ENCODE data around the gene GABPB2. TPM values are rescaled to one million over a fixed set of nuclear protein-coding genes. Genes with fewer than 3 reads are reported as not detected.

Gene GABPB2
- total and polyA plus RNA-seq, 8 donors, result 3.9 to 52.2 (median 6.6) TPM

DNA sequence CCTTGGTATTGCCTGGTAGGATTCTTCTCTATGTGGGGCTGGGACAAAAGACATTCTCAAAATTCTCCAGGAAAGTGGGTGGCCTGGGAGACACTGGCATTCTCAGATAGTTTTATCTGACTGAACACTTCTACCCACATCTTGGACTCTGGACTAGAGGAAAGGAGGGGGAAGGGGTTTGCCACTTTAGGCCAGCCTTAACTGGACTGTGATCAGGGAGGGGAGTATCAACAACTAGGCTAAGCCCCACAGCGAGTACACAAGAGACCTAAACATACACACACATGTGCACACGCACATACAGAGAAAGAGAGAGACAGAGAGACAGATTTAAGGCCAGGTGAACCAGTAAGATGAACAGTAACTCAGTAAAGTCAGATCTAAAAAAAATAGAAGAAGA lies 77.1 kb downstream of the GABPB2 start:
- intact Hi-C loops (cut with DNase I; ENCODE audit: low total_unique reads), result no loop called here
- 78 to 93% (median 86%) methylated on average over 2 of the region's 2 CpGs for WGBS, 5 donors
- TF ChIP-seq EP300 (IDR thresholded peaks at IDR 0.05), result no peak
- TF ChIP-seq POLR2AphosphoS5 (IDR thresholded peaks at IDR 0.05), result no peak
- TF ChIP-seq, protein P1, sequence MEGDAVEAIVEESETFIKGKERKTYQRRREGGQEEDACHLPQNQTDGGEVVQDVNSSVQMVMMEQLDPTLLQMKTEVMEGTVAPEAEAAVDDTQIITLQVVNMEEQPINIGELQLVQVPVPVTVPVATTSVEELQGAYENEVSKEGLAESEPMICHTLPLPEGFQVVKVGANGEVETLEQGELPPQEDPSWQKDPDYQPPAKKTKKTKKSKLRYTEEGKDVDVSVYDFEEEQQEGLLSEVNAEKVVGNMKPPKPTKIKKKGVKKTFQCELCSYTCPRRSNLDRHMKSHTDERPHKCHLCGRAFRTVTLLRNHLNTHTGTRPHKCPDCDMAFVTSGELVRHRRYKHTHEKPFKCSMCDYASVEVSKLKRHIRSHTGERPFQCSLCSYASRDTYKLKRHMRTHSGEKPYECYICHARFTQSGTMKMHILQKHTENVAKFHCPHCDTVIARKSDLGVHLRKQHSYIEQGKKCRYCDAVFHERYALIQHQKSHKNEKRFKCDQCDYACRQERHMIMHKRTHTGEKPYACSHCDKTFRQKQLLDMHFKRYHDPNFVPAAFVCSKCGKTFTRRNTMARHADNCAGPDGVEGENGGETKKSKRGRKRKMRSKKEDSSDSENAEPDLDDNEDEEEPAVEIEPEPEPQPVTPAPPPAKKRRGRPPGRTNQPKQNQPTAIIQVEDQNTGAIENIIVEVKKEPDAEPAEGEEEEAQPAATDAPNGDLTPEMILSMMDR (IDR thresholded peaks at IDR 0.05), result no peak

DNA sequence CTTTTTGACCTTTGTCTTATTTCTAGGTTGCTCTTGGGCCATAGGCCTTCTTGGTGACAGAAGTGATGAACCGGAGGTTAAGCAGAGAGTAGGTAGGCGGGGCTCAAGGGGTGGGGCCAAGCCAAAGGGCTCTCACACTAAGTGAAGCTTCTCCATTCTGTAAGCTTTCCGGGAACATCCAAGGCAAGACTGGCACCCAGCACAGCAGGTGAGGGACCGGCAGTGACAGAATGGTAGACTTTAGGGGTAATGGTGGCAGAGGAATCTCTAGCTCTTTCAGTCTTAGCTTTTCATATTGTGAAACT lies 85.9 kb downstream of the GABPB2 start, which contains the start of gene TNFAIP8L2:
TSS of gene TNFAIP8L2 (plus strand) at position 135 of the 305 bp plus-strand sequence. CDS start 2,049 bp downstream, outside the sequence.
- intact Hi-C loops (cut with DNase I; ENCODE audit: low total_unique reads), result loop anchor here (10.0 kb wide), 2 partner anchors 62 to 132 kb away; no protein-coding TSS in a partner anchor
- Histone ChIP-seq H3K27ac (peak within 1 kb of the TSS in 4 of 5 donors; percentile 3 to 81 (median 65)), H3K36me3 (peaks cover 16 to 53% (median 50%) of the 10 kb centered on the region in 4 donors), H3K27me3 (no peaks in the 10 kb centered on the region), H3K9me3 (no peaks in the 10 kb centered on the region), H3K4me3 (peak within 1 kb of the TSS; percentile 20 to 45 (median 36)), H3K4me1 (peaks cover 0 to 27% (median 3%) of the 10 kb centered on the region in 4 donors)
- TF ChIP-seq, protein P1 (IDR thresholded peaks at IDR 0.05), result no peak
- TF ChIP-seq POLR2A (IDR thresholded peaks at IDR 0.05) (no peak), POLR2AphosphoS5 (IDR thresholded peaks at IDR 0.05) (no peak), EP300 (IDR thresholded peaks at IDR 0.05) (no peak)
- WGBS, 5 donors, result 53 to 57% (median 56%) methylated on average over 4 of the region's 4 CpGs
- peak; percentile 51 to 54 for DNase-seq

More for the DNA sequence above, 77.1 kb downstream of the GABPB2 start:
- no peak overlapping the region for H3K4me3 ChIP-seq
- peaks cover 0 to 12% (median 9%) of the 10 kb centered on the region in 3 donors for H3K27me3 ChIP-seq
- H3K9me3 ChIP-seq, result no peaks in the 10 kb centered on the region
- H3K27ac ChIP-seq, result peak overlapping the region in 2 of 5 donors; percentile 81 to 86
- H3K4me1 ChIP-seq, result peaks cover 9 to 47% (median 33%) of the 10 kb centered on the region in 4 donors
- no peaks in the 10 kb centered on the region for H3K36me3 ChIP-seq
- DNase-seq, result no peak

DNA sequence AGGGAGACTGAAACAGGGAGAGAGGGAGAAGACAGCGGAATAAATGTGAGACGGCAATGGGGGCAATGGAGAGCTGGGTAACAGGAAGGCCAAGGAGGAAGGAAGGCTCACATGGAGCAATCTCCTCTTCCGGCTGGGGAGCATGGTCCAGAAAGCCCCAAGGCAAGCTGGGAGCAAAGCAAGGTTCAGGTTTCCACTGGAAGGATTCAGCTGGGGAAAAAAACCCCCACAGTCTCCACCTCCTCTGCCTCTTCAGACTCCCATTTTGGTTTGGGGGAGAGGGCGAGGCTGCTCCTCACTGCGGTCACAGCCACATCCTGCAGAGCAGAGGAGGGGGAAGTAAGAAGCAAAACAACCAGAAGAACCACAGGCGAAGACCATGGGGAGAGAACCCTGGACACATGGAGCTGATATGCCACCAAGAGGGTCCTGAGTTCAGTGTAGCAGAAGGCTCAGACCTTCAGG lies 86.5 kb downstream of the GABPB2 start:
- H3K36me3 ChIP-seq, result peaks cover 19 to 60% (median 56%) of the 10 kb centered on the region in 4 donors
- H3K4me1 ChIP-seq, result peaks cover 0 to 27% (median 3%) of the 10 kb centered on the region in 4 donors
- H3K27me3 ChIP-seq, result no peaks in the 10 kb centered on the region
- H3K9me3 ChIP-seq, result no peaks in the 10 kb centered on the region
- peak overlapping the region; percentile 20 to 45 (median 36) for H3K4me3 ChIP-seq
- TF ChIP-seq, protein P1 (IDR thresholded peaks at IDR 0.05), result no peak
- TF ChIP-seq EP300 (IDR thresholded peaks at IDR 0.05), result no peak
- no peak for TF ChIP-seq POLR2A (IDR thresholded peaks at IDR 0.05)
- TF ChIP-seq POLR2AphosphoS5 (IDR thresholded peaks at IDR 0.05), result no peak
- intact Hi-C loops (cut with DNase I; ENCODE audit: low total_unique reads), result loop anchor here (10.0 kb wide), 2 partner anchors 62 to 132 kb away; no protein-coding TSS in a partner anchor
- WGBS, 5 donors, result 67 to 89% (median 75%) methylated on average over 6 of the region's 6 CpGs
- peak overlapping the region in 4 of 5 donors; percentile 3 to 81 (median 65) for H3K27ac ChIP-seq
- peak in 1 of 2 donors; percentile 45 for DNase-seq

DNA sequence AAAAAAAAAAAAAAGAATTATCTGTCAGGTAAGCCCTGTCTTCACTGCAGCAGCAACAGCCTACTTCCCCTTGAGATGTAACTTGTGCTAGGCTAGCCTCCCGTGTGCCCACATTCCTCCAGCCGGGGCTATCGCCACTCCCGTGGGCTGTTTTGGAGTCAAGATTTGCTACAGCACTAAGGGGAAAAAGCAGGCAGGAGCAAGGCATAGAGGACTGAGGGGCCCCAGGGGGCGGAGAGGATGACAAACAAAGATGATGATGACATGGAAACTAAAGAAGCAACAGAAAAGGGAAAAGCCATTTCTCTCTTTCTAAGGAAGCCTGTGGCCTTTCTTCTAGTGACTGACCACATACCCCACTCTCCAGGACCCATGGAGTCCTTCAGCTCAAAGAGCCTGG lies 87.8 kb downstream of the GABPB2 start:
- TF ChIP-seq EP300 (IDR thresholded peaks at IDR 0.05), result no peak
- TF ChIP-seq POLR2AphosphoS5 (IDR thresholded peaks at IDR 0.05), result no peak
- TF ChIP-seq, protein P1 (IDR thresholded peaks at IDR 0.05), result no peak
- no peak for TF ChIP-seq POLR2A (IDR thresholded peaks at IDR 0.05)
- peak overlapping the region in 1 of 4 donors; percentile 40 for H3K4me3 ChIP-seq
- 70 to 85% (median 77%) methylated on average over 5 of the region's 5 CpGs for WGBS, 5 donors
- H3K27ac ChIP-seq, result peak overlapping the region in 2 of 5 donors; percentile 36 to 60
- peaks cover 19 to 61% (median 57%) of the 10 kb centered on the region in 4 donors for H3K36me3 ChIP-seq
- no peak for DNase-seq
- no peaks in the 10 kb centered on the region for H3K9me3 ChIP-seq
- intact Hi-C loops (cut with DNase I; ENCODE audit: low total_unique reads), result loop anchor here (10.0 kb wide), 2 partner anchors 64 to 134 kb away; no protein-coding TSS in a partner anchor
- H3K27me3 ChIP-seq, result no peaks in the 10 kb centered on the region
- peaks cover 0 to 35% (median 7%) of the 10 kb centered on the region in 4 donors for H3K4me1 ChIP-seq

Measured in stomach (tissue), 9 donors.